DND-41 (cell line): Measurements from ENCODE around the gene METTL24.

Experiments
- ATAC-seq: fragments of 200-7000 bp; cut with Tn5 transposase; 3 replicates; pipeline ENCODE4 v1.9.1; 2021; ENCODE audit warnings: low read depth; ENCODE audit not compliant: insufficient read depth
- DNase-seq: peaks from one replicate; pipeline ENCODE4 v3.0.0-alpha.2; 2020
- H2AFZ ChIP-seq: 2 replicates; pipeline ENCODE4 v1.6.0; 2012; ENCODE audit warnings: low read depth, low read length
- H3K27ac ChIP-seq: 2 replicates; pipeline ENCODE4 v1.5.1; 2012; ENCODE audit warnings: low read length, inconsistent platforms
- H3K27me3 ChIP-seq: fragments of 200-600 bp; sonication (generic); 2 replicates; pipeline ENCODE4 v1.6.0; 2012; ENCODE audit warnings: low read length, mild to moderate bottlenecking, inconsistent platforms; ENCODE audit not compliant: insufficient read depth, poor library complexity
- H3K36me3 ChIP-seq: 2 replicates; pipeline ENCODE4 v1.5.1; 2012; ENCODE audit warnings: low read length, inconsistent platforms; ENCODE audit not compliant: insufficient read depth
- H3K4me1 ChIP-seq: 2 replicates; pipeline ENCODE4 v1.5.1; 2012; ENCODE audit warnings: mild to moderate bottlenecking, low read length; ENCODE audit not compliant: insufficient read depth
- H3K4me2 ChIP-seq: 2 replicates; pipeline ENCODE4 v1.6.0; 2012; ENCODE audit warnings: mild to moderate bottlenecking, moderate library complexity, low read length, inconsistent platforms; ENCODE audit not compliant: insufficient read depth
- H3K4me3 ChIP-seq, 2 experiments: fragments of 200-600 bp in 1 of 2; shearing (Covaris generic) in 1 of 2; 2 replicates each; pipeline ENCODE4 v1.5.1; 2012 to 2016; ENCODE audit warnings: inconsistent platforms in 2 of 2, low read length in 2 of 2, mild to moderate bottlenecking in 2 of 2, low read depth in 1 of 2, moderate library complexity in 1 of 2
- H3K79me2 ChIP-seq: 2 replicates; pipeline ENCODE4 v1.6.0; 2012; ENCODE audit warnings: low read length, inconsistent platforms; ENCODE audit not compliant: insufficient read depth
- H3K9ac ChIP-seq: 2 replicates; pipeline ENCODE4 v1.6.0; 2012; ENCODE audit warnings: low read depth, mild to moderate bottlenecking, inconsistent platforms, low read length, moderate library complexity
- H3K9me3 ChIP-seq: 2 replicates; pipeline ENCODE4 v1.5.1; 2012; ENCODE audit warnings: low read length, moderate library complexity, mild to moderate bottlenecking, inconsistent platforms; ENCODE audit not compliant: insufficient read depth, severe bottlenecking
- H4K20me1 ChIP-seq: 2 replicates; pipeline ENCODE4 v1.6.0; 2012; ENCODE audit warnings: low read length; ENCODE audit not compliant: insufficient read depth
- EZH2 ChIP-seq: IDR thresholded peaks from 3 replicates; pipeline ENCODE4 v1.6.1; 2012; ENCODE audit warnings: borderline replicate concordance, low read depth, mild to moderate bottlenecking, moderate library complexity, low read length, inconsistent platforms; ENCODE audit not compliant: severe bottlenecking
- TF ChIP-seq, protein P1 (sequence below): IDR thresholded peaks from 2 replicates; pipeline ENCODE4 v1.5.1; 2012; ENCODE audit warnings: borderline replicate concordance, low read length, moderate library complexity, mild to moderate bottlenecking; ENCODE audit not compliant: poor library complexity, severe bottlenecking; ENCODE audit errors: extremely low read depth

The METTL24 gene

DNA sequence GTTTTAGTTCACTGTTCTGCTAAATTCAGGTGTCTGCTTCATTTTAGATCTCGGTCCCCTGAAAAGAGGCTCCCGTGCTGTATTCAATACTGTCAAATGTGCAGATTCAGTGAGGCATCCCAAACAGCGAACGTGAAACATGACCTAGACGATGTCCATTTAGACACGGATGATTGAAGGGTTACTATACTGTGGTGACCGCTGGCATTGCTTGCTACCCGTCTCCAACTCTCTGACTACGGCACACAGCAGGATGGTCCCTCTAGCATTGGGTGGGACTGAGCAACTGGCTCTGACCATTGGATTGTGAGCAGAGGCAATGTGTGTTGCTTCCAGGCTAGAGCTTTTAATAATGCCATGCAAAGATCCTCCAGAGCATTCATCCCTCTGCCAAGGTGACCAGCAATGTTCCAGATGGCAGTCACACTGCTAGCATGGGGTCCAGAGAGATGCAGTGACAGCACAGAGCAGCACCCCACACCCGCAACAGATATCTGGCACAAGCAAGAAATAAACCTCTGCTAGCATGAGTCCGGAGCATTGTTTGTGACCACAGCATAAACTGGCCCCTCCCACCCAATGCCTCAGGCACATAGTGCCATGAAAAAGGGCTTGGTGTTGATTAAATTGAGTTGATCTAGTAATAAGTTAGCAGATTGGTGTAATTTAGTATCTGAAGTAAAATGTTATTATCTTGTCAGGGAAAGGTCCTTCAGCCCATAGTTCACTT lies 9.0 kb downstream of the METTL24 start:
- H3K4me3 ChIP-seq, result no peak overlapping the region
- H3K4me1 ChIP-seq, result no peaks in the 10 kb centered on the region
- H3K9ac ChIP-seq, result no peak overlapping the region
- ATAC-seq (no peak), DNase-seq (no peak)
- H3K4me2 ChIP-seq, result no peak overlapping the region
- no peak overlapping the region for H2AFZ ChIP-seq
- no peaks in the 10 kb centered on the region for H4K20me1 ChIP-seq
- no peaks in the 10 kb centered on the region for H3K79me2 ChIP-seq
- no peak overlapping the region for H3K27ac ChIP-seq
- H3K27me3 ChIP-seq, result peaks cover 8% of the 10 kb centered on the region
- no peak for TF ChIP-seq EZH2
- TF ChIP-seq, protein P1, sequence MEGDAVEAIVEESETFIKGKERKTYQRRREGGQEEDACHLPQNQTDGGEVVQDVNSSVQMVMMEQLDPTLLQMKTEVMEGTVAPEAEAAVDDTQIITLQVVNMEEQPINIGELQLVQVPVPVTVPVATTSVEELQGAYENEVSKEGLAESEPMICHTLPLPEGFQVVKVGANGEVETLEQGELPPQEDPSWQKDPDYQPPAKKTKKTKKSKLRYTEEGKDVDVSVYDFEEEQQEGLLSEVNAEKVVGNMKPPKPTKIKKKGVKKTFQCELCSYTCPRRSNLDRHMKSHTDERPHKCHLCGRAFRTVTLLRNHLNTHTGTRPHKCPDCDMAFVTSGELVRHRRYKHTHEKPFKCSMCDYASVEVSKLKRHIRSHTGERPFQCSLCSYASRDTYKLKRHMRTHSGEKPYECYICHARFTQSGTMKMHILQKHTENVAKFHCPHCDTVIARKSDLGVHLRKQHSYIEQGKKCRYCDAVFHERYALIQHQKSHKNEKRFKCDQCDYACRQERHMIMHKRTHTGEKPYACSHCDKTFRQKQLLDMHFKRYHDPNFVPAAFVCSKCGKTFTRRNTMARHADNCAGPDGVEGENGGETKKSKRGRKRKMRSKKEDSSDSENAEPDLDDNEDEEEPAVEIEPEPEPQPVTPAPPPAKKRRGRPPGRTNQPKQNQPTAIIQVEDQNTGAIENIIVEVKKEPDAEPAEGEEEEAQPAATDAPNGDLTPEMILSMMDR, result no peak
- H3K36me3 ChIP-seq, result no peaks in the 10 kb centered on the region
- no peaks in the 10 kb centered on the region for H3K9me3 ChIP-seq

DNA sequence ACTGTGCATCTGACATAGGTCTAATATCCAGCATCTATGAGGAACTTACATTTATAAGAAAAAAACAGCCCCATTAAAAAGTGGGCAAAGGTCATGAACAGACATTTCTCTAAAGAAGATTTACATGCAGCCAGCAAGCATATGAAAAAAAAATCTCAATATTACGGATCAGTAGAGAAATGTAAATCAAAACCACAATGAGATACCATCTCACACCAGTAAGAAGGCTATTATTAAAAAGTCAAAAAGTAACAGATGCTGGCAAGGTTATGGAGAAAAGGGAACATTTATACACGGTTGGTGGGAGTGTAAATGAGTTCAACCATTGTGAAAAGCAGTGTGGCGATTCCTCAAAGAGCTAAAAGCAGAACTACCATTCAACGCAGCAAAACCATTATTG lies 13.1 kb downstream of the METTL24 start:
- no peak overlapping the region for H3K4me2 ChIP-seq
- H2AFZ ChIP-seq, result no peak overlapping the region
- H3K27ac ChIP-seq, result no peak overlapping the region
- H3K27me3 ChIP-seq, result peaks cover 8% of the 10 kb centered on the region
- TF ChIP-seq EZH2, result no peak
- TF ChIP-seq, protein P1, result no peak
- no peak overlapping the region for H3K4me3 ChIP-seq
- DNase-seq, result no peak
- H3K9ac ChIP-seq, result no peak overlapping the region
- H3K4me1 ChIP-seq, result no peaks in the 10 kb centered on the region
- ATAC-seq, result no peak
- H3K79me2 ChIP-seq, result no peaks in the 10 kb centered on the region
- H3K36me3 ChIP-seq, result no peaks in the 10 kb centered on the region
- no peaks in the 10 kb centered on the region for H3K9me3 ChIP-seq
- H4K20me1 ChIP-seq, result no peaks in the 10 kb centered on the region

DNA sequence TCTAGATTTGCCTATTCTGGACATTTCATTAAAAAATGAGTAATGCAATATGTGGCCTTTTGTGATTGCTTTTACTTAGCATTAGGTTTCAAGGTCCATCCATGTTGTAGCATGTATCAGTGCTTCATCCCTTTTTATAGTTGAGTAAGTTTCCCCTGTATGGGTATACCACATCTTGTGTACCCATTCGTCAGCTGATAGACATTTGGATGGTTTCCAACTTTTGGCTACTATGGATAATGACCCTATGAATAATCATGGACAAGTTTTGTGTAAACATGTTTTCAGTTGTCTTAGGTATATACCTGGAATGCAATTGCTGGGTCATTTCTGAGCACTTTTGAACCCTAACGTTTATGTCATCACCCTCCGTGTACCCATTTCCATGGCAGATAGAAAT lies 15.4 kb downstream of the METTL24 start:
- H3K4me2 ChIP-seq, result no peak overlapping the region
- no peak for ATAC-seq
- H3K27ac ChIP-seq, result no peak overlapping the region
- no peaks in the 10 kb centered on the region for H3K9me3 ChIP-seq
- no peak overlapping the region for H3K4me3 ChIP-seq
- H2AFZ ChIP-seq, result no peak overlapping the region
- H3K9ac ChIP-seq, result no peak overlapping the region
- no peaks in the 10 kb centered on the region for H4K20me1 ChIP-seq
- H3K79me2 ChIP-seq, result no peaks in the 10 kb centered on the region
- H3K36me3 ChIP-seq, result no peaks in the 10 kb centered on the region
- no peaks in the 10 kb centered on the region for H3K4me1 ChIP-seq
- peaks cover 8% of the 10 kb centered on the region for H3K27me3 ChIP-seq
- no peak for DNase-seq
- TF ChIP-seq, protein P1, result no peak
- no peak for TF ChIP-seq EZH2
